DMS153 (cell line): Measurements from ENCODE around the gene PLAAT2.
A peak's percentile ranks its signal among the peaks of the same experiment; 100 is the strongest.
"Not testable (repeated sequence)": the region's sequence is repeated elsewhere in the genome, so short reads cannot be mapped to it uniquely, and the experiment has no call there.

Experiments used
- DNase-seq: peaks from one replicate; lab custom pipeline; 2025; lab: John Stamatoyannopoulos, UW

Gene PLAAT2

DNA sequence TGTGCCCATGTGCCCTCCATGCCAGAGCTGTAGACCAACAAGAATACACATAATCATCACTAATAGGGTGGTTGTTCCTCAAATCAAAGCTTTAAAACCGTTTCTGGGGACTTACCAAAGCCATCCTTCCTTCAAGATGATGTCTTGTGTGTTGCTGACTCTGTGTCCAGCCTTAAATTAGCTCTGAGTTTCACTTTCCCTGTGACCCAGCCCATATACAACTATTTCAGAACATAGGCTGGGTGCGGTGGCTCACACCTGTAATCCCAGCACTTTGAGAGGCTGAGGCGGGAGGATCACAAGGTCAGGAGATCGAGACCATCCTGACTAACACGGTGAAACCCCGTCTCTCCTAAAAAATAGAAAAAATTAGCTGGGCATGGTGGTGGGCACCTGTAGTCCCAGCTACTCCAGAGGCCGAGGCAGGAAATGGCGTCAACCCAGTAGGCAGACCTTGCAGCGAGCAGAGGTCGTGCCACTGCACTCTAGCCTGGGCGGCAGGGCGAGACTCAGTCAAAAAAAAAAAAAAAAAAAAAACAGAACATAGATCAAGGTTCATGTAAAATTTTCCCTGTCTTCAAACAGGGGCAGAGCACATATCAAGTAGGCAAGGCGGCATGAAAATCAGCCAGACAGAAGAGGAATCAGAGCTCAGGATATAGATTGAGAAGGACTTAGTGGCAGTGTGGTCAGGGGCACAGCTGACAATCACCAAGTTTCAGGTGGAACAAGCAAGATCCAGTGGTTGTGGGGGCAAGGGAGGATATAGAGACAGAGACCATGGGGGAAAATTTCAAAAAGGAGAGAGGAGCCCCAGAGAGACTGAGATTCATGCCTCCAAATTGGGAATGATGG, at the start of gene PLAAT2:
TSS of gene PLAAT2 (minus strand) at position 179 of the 855 bp plus-strand sequence. CDS start at position 124, 55 bp downstream.
- no peak for DNase-seq

DNA sequence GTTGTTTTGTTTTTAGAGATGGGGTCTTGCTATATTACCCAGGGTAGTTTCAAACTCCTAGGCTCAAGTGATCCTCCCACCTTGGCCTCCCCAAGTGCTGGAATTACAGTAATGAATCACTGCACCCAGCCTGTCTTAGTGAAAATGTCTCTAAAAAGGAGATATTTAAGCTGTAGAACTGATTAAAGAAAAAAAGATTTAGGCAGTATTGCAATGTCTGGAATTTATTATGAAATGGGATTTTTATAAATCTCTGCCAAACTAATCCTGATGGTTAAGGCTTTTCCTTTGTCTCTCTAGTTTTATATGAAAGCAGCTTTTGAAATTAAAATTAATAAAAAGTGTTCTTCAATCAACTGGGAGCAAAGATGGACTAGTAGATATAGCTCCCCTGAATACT, 49.0 kb upstream of the PLAAT2 start:
- no peak for DNase-seq

DNA sequence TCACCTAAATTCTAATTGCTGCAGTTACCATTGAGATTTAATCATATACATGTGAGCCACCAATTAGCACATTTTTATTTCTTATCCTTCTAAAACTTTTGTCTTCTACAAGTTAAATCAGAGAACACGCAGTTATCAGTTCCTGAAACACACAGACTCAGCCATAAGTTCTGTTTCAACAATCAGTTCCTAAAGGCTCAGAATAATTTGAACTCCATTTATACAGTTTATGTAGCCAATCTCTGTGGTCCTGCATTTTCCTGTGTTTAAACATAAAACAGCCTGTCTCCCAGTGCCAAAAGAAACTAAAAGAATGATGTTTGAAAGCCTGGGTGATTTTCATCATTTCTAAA, 48.2 kb upstream of the PLAAT2 start:
- no peak for DNase-seq

DNA sequence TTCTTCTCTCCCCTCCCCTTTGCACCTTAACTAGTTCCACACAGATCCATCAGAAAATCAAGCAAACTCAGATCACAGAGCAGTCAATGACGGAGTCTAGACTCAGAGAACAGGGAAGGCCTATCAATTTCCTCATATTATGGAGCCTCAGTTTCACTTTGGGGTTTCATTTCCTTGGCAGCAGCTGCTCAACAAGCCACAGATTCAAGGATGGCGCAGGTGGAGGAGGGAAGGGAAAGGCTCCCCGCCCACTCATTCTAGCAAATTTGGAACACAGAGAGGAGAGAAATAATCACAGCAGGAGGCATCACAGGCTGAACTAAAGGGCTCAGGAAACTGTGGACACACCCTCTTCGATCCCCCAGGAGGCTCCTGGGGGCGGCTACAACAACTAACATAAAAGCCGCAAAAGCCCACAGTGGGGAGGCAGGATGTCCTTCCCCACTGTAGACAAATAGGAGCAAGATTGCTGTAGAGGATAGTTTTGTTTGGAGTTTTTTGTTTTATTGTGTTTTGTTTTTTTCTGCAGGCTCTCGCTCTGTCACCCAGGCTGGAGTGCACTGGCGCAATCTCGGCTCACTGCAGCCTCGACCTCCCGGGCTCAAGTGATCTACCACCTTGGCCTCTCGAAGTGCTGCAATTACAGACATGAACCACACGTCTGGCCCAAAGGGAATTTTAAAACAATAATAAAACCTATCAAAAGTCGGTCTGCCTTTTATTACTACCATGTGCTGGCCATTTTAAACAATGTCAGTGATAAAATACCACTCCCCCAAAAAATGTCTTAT, 47.6 kb upstream of the PLAAT2 start:
- peak; percentile 49 for DNase-seq

DNA sequence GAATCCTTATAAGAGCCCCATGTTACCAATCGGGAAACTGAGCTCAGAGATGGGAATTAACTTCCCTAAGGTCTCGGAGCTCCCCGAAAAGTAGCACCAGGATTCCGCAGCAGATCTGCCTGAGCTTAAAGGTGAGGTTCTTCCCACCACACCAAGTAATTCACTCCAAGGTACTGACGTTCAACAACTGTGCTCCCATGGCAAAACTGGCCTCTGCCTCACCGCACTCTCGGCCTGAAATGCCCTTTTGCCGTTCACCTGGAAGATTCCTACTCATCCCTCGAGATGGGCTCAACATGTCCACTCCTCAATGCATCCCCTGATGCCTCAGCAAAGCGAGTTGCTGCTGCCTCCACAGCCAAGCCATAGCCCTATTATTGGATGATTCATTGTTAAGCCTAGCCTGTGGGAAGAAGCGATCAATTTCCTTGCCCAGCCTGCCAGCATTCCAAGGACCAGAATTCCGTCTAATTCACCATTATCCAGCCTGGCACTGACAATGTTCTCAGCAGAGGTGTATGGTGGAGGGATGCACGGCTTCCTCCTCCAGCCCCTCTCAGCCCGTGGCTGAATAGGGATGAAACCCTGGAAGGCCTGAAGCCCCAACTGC, 46.9 kb upstream of the PLAAT2 start:
- no peak for DNase-seq

DNA sequence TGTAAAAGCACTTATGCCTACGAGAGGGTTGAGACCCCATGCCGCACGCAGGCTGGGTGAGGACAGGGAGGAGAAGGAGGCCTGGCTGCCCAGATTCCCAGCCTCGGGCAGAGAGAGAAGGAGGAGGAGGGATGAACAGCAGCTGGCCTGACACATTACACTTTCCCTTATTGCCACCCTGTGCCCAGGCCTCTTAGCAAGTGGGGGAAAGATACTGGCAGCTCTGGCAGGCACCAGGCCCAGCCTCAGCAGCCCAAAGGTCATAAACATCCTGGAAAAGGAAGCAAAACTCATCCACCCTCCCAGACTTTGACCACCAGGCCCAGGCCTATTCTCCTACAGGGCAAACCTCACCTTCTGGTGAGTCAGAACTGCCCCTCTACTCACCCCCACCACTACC, 46.4 kb upstream of the PLAAT2 start:
- no peak for DNase-seq

DNA sequence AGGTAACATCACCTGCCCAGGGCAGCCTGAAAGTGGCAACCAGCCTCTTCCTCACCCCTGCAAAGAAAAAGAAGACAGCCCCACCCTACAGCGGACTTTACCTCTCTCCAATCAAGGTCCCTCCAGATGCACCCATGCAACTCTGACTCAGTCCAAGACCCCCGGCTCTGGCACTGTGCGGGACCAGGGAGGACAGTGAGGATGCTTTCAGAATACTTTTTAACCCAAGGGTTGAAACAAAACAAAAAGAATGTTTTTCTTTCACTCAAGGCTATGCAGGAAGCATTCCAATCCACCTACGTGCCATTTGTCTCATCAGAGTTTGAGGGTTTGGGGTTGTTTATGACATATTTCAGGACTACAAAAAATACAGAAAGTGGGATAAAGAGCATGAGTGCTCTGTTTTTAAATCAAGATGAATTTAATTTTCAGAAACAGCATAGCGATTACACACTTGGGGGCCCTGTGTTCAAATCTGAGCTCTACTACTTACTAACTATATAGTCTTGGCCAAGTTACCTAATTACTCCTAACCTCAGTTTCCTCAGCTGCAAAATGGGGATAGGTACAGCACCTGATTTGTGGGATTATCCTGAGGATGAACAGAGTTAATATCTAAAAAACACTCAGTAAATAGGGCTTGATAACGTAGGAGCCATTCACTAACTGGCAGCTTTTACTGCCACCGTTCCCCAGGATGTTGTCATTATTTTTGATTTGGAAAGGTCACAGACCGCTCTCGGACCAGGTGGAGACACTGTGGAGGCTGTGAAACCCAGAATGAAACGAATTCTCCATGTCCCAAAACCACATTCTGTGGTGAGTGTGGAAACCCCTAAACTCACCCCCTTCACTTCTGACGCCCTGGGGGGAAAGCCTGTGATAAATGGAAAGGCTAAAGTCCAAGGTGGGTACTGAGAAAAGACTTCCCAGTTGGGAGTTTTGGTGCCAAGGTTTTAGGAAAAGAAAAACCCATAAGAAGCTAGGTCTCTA, 45.5 kb upstream of the PLAAT2 start:
- DNase-seq = no peak

DNA sequence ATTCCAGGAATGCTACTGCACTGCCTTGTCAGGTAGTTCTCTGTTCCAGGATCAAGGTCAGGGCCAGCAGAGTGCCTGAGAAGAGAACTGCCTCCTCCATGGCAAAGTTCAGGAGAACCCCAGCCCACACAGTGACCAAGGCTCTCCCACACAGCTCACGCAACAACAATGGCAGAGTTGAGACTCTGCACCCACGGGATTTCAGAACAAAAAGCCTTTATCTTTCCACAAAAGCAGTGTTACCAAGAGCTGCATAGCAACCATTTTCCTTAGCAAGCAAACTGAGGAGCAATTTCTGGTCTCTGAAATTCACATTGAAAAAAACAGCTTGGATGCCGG, 40.0 kb upstream of the PLAAT2 start:
- DNase-seq = no peak

DNA sequence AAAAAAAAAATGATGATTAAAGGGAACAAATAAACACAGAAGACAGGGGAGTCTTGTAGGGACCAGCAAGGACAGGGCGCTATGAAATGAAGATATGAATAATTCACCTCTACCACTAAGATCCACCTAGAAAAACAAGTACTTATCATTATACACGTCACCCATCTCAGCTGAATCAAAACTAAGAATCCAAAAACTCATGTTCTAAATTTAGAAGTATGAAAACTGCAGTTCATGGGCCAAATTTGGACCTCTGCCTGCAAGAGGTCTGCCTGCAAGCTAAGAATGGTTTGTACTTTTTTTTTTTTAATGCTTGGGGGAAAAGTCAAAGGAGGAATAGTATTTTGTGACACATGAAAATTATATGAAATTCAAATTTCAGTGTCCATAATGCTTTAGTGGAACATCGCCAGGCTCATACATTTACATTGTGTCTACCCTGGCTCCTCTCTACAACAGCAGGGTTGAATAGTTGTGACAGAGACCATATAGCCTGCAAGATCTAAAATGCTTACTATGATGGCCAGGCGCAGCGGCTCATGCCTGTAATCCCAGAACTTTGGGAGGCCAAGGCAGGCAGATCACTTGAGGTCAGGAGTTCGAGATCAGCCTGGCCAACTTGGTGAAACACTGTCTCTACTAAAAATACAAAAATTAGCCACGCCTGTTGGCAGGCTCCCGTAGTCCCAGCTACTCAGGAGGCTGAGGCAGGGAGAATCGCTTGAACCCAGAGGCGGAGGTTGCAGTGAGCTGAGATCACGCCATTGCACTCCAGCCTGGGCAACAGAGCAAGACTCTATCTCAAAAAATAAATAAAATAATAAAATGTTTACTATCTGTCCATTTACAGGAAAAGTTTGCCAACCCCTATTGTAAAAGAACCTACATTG, 39.4 kb upstream of the PLAAT2 start:
- not testable (repeated sequence) for DNase-seq

DNA sequence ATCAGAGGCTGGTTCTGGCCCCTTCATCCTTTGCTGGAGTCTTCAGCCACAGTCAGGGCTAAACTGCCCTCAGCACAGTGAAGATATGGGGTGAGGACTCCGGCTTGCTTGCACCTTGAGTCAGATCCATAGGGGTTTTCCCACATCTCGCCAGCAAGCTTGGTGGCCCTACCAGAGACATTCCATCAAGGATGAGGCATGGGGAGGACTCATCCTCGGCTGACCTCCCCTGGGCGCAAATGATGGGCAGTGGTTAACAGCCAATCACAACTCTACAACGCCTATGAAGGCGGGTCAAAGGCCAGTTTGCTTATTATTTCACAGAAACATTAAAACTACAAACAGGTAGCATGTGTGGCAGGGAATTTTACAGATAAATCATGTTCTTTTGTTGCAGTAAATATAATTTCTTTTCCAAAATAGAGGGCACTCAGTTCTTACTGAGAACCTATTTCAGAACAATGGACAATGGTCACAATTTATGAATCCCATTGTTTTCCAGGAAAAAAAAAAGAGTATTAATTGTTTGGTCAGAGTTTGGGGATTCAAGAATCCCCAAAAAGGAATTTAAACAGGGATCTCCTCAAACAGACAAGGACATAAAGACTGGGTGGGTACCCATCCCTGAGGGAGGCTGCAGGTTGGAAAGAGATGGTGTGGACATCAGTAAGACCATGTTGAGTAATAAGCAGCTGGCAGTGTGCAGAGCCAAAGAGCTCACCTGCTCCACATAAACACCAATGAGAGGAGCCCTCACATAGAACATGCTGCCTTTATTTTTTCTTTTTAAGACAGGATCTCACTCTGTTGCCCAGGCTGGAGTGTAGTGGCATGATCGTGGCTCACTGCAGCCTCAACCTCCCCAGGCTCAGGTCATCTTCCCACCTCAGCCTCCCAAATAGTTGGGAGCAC, 36.3 kb upstream of the PLAAT2 start:
- no peak for DNase-seq

DNA sequence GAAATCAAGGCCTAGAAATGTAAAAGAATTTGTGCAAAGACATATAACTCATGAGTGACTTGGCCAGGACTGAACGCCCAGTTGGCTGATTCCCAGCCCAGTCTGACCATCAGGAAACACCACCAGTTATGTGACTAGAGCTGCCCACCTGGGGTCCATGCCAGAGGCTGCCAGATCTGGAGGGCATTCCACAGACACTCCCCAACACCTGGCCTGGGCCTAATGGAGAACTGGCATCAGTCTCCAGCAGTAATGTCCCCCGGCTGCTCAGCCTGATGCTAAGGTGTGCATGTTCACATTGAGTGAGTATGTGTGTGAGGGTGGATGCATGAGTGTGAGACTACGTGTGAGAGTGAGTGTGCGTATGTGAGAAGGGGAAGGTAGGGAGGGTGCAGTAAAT, 35.4 kb upstream of the PLAAT2 start:
- DNase-seq = no peak

DNA sequence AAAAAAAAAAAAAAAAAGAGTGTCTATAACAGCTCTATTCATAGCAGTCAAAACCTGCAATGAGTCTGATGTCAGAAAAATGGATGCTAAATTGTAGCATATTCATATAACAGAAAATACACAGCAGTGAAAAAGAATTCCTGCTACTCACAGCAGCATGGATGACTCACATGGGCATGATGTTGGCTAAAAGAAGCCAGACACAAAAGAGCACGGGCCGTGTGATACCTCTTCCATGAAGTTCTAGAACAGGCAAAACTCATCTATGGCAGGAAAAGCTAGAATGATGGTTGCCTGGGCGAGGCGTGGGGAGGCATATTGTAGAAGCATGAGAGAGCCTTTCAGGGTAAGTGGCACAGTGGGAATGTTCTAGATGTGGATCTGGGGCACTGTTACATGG, 32.1 kb upstream of the PLAAT2 start:
- no peak for DNase-seq

DNA sequence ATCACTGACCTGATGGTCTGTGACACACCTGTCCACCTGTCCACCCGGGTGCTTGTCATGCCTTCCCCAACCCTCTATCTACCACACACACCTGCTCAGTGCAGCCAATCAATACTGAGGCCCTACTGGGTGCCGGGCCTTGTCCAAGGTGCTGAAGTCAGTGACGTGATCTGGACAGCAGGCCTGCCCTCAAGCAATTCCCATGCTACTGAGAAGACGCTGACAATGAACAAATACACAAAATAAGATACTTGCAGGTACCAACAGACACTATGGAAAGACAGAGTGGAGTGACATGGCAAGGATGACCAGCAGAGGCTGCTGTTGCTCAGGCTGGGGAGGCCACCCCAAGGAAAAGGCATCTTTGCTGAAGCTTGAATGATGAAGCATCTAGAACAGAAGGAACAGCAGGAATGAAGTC, 29.8 kb upstream of the PLAAT2 start:
- DNase-seq = no peak

DNA sequence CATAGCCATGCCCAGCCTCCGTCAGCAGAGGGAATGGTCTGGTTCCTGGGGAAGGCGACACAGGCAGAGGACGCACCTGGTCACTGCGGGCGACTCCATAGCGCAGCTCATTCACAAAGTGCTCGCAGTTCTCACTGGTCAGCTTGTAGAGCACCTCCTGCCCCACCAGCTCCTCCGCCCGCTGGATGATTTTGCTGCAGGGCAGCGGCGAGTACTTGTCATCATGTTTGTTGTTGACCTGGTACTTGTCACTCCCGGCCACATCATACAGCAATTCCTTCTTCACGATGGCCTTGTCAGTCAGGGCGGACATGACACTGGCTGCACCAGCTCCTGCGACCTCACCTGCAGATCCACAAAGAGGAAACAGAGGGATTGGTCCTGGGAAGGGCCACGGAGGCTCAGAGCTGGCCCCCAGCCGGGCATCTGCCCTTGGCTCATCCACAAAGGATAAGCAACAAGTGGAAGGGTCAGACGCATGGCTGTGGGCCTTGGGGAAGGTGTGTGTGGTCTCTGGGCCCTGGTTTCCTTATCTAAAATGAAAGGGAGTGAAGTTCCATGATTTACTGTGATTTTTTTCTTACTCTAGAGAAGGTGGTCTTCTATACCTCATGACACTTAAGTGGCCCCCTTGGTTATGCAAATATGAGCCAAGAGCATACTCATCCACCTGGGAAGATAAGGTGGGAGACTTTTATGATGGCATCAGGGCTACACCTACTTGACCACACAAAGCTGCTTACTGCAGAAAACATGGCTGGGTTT, 27.0 kb upstream of the PLAAT2 start:
- DNase-seq = no peak

DNA sequence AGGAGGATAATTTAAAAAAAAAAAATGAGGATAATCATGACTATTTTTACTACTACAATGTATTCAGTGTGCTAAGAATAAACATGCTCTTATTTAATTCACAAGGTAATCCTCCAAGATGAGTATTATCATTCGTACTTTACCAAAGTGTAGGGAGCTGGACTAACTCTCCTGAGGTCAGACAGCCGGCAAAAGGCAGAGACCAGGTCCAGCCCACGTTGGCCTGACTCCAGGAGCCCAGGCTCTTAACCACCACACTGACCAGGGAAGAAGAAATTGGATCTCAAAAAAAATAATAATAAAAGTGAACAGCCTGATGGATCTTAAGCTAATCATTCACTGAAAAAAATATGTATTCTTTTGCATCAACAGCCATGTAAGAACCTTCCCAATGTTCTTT, 25.8 kb upstream of the PLAAT2 start:
- no peak for DNase-seq

DNA sequence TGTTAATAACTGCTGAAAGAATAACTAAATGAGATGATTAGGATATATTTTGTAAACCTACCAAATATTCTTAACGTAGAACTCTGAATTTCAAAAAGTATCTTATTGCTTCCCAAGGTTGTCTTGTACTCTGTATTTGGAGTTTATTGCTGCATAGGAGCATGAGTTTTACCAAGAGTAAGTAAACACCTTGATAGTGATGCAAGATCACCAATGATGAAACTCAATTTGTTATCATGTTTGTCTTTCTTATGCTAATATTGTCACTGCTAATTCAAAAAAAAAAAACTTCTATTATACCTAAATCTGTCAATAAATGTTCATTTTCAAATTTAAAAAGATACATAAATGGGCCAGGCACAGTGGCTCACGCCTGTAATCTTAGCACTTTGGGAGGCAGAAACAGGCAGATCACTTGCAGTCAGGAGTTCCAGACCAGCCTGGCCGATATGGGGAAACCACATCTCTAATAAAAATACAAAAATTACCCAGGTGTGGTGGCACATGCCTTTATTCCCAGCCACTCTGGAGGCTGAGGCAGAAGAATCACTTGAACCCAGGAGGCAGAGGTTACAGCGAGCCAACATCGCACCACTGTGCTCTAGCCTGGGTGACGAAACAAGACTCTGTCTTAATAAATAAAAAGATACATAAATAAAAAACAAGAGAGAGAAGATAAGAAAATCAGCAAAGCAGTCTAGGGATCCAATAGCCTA, 23.4 kb upstream of the PLAAT2 start:
- no peak for DNase-seq

DNA sequence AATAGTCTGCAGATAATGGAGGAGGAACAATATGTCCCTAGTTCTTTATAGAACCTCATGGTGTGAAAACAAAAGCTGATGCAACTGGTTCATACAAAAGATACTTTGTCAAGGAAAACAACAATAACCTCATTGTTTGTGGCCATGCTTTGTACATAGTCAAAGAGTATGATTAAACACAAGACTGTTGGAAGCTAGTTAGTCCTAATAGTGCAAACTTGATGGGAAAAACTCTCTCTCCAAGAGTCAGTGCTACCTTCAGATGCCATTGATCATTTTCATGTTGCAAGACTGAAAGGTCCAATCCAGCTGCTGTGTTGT, 20.1 kb upstream of the PLAAT2 start:
- DNase-seq = no peak

DNA sequence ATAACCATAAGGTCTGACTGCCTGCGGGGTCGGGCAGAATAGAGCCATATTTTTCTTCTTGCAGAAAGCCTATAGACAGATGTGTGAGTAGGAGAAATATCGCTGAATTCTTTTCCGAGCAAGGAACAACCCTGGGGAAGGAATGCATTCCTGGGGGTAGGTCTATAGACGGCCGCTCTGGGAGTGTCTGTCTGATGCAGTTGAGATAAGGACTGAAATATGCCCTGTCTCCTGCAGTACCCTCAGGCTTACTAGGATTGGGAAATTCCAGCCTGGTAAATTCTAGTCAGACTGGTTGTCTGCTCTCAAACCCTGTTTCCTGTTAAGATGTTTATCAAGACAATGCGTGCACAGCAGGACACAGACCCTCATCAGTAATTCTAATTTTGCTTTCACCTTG, 18.0 kb upstream of the PLAAT2 start:
- not testable (repeated sequence) for DNase-seq
